ENCODE results near the gene ELOVL4. TPM values are rescaled to one million over a fixed set of nuclear protein-coding genes. Genes with fewer than 3 reads are reported as not detected.

ELOVL4 gene
- total RNA-seq, 1 donor from 2014 or later = 9.0 TPM

- H3K4me3 Mint-ChIP-seq = no peak overlapping the region
- H3K9me3 Mint-ChIP-seq = no peaks in the 10 kb centered on the region
- no peaks in the 10 kb centered on the region for H3K27me3 Mint-ChIP-seq (ENCODE audit: low read depth)
- H3K36me3 Mint-ChIP-seq (ENCODE audit: low read depth) = no peaks in the 10 kb centered on the region
- H3K27ac Mint-ChIP-seq (ENCODE audit: unreplicated experiment) = no peak overlapping the region
- no peak for DNase-seq (ENCODE audit: low read depth, low spot score)
- no peaks in the 10 kb centered on the region for H3K4me1 Mint-ChIP-seq
- no peak for TF ChIP-seq CTCF (conservative IDR thresholded peaks at IDR 0.05)
Observed at GRCh38 chr6:79984261-79984660, 36.9 kb upstream of the ELOVL4 start.

- H3K36me3 Mint-ChIP-seq (ENCODE audit: low read depth) = no peaks in the 10 kb centered on the region
- no peak overlapping the region for H3K27ac Mint-ChIP-seq (ENCODE audit: unreplicated experiment)
- no peaks in the 10 kb centered on the region for H3K9me3 Mint-ChIP-seq
- no peak overlapping the region for H3K4me3 Mint-ChIP-seq
- no peak for DNase-seq (ENCODE audit: low read depth, low spot score)
- TF ChIP-seq CTCF (conservative IDR thresholded peaks at IDR 0.05) = no peak
- no peaks in the 10 kb centered on the region for H3K27me3 Mint-ChIP-seq (ENCODE audit: low read depth)
- no peaks in the 10 kb centered on the region for H3K4me1 Mint-ChIP-seq
Observed at GRCh38 chr6:79981652-79982051, 34.3 kb upstream of the ELOVL4 start.

- Mint-ChIP-seq H3K27me3 (ENCODE audit: low read depth) (peaks cover 8% of the 10 kb centered on the region), H3K4me1 (no peaks in the 10 kb centered on the region), H3K27ac (ENCODE audit: unreplicated experiment) (no peak overlapping the region), H3K36me3 (ENCODE audit: low read depth) (no peaks in the 10 kb centered on the region), H3K4me3 (no peak overlapping the region), H3K9me3 (peaks cover 16% of the 10 kb centered on the region)
- DNase-seq (ENCODE audit: low read depth, low spot score) = no peak
- TF ChIP-seq CTCF (conservative IDR thresholded peaks at IDR 0.05) = no peak
Observed at GRCh38 chr6:79971193-79971592, 23.8 kb upstream of the ELOVL4 start.

GRCh38 chr6:79969784-79970183, 22.4 kb upstream of the ELOVL4 start:
- Mint-ChIP-seq H3K9me3 (peaks cover 16% of the 10 kb centered on the region), H3K36me3 (ENCODE audit: low read depth) (no peaks in the 10 kb centered on the region), H3K4me1 (no peaks in the 10 kb centered on the region), H3K27ac (ENCODE audit: unreplicated experiment) (no peak overlapping the region), H3K4me3 (no peak overlapping the region), H3K27me3 (ENCODE audit: low read depth) (peaks cover 4% of the 10 kb centered on the region)
- DNase-seq (ENCODE audit: low read depth, low spot score) = no peak
- TF ChIP-seq CTCF (conservative IDR thresholded peaks at IDR 0.05) = no peak

GRCh38 chr6:79967178-79967577, 19.8 kb upstream of the ELOVL4 start:
- no peak overlapping the region for H3K4me3 Mint-ChIP-seq
- H3K4me1 Mint-ChIP-seq = no peaks in the 10 kb centered on the region
- peaks cover 3% of the 10 kb centered on the region for H3K36me3 Mint-ChIP-seq (ENCODE audit: low read depth)
- peaks cover 16% of the 10 kb centered on the region for H3K9me3 Mint-ChIP-seq
- H3K27me3 Mint-ChIP-seq (ENCODE audit: low read depth) = no peaks in the 10 kb centered on the region
- no peak for DNase-seq (ENCODE audit: low read depth, low spot score)
- H3K27ac Mint-ChIP-seq (ENCODE audit: unreplicated experiment) = no peak overlapping the region
- no peak for TF ChIP-seq CTCF (conservative IDR thresholded peaks at IDR 0.05)

GRCh38 chr6:79964607-79965081, 17.3 kb upstream of the ELOVL4 start:
- Mint-ChIP-seq H3K4me3 (no peak overlapping the region), H3K36me3 (ENCODE audit: low read depth) (peaks cover 3% of the 10 kb centered on the region), H3K27me3 (ENCODE audit: low read depth) (no peaks in the 10 kb centered on the region), H3K9me3 (peaks cover 10% of the 10 kb centered on the region), H3K4me1 (no peaks in the 10 kb centered on the region), H3K27ac (ENCODE audit: unreplicated experiment) (no peak overlapping the region)
- no peak for TF ChIP-seq CTCF (conservative IDR thresholded peaks at IDR 0.05)
- DNase-seq (ENCODE audit: low read depth, low spot score) = no peak
